ENCODE data around the gene COQ9.

Gene COQ9

DNA sequence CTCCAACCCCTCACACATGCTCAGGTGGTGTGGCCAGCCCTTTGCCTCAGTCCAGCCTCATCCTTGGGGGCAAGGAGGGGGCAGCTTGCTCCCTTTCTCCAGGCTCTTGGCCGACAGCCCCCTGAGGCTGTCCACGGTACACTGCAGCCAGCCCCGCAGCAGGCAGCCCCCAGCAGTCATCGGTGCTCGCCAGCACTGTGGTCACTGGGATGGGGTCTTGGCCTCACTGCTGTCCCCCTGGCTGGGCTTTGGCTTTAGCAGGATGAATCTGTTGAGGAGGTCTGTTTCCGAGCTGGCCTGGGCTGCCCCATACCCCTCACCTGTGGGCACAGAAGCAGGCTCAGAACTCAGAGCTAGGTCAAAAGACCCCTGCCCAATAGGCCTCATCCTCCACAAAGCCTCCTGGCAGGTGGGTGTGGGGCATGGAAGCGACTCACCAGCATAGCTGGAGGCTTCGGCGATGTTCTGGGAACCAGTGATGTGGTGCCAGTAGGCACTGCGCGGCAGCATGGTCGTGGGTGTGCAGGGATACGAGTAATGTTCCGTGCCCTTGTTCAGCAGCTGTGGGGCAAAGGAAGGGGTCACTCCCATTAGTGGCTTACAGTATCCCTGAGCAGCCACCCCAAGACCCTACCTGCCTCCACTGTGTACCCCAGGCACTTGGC is 26.0 kb downstream of the COQ9 start:
- peaks cover 52% of the 10 kb centered on the region for H3K36me3 ChIP-seq (ENCODE audit: control insufficient read depth, insufficient read depth, low read length)
- peak overlapping the region; percentile 22 for H3K9ac ChIP-seq (ENCODE audit: low read length)
- H3K4me1 ChIP-seq (ENCODE audit: control insufficient read depth, insufficient read depth, low read length): peaks cover 64% of the 10 kb centered on the region
- peaks cover under 1% of the 10 kb centered on the region; the same call in 1 of the 2 replicates for H3K27me3 ChIP-seq (ENCODE audit: control insufficient read depth, insufficient read depth, low read length)
- H3K4me3 ChIP-seq (ENCODE audit: low read depth, low read length): no peak overlapping the region
- no peaks in the 10 kb centered on the region for H3K9me3 ChIP-seq (ENCODE audit: control insufficient read depth, insufficient read depth, low read depth, low read length)
- no peak overlapping the region for H3K27ac ChIP-seq (ENCODE audit: low read depth, low read length)

DNA sequence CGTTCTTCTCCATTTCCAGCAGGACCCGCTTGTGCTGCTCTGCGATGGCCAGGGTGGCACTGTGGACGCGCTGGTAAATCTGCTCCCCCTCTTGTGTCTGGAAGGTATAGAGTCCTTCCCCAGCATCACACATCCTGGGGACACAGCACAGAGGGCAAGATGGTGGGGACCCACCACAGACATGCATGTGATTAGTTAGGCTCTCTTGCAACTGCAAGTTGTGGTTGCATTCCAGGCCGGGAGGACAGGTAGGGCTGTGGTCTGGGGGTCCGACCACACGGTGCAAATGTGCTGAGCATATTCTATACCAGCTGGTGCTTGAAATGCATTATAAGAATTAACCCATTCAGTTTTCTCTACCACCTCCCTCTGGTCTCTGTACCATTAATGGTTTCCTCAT is 26.6 kb downstream of the COQ9 start:
- Histone ChIP-seq H3K4me1 (ENCODE audit: control insufficient read depth, insufficient read depth, low read length) (peaks cover 65% of the 10 kb centered on the region), H3K27ac (ENCODE audit: low read depth, low read length) (no peak overlapping the region), H3K27me3 (ENCODE audit: control insufficient read depth, insufficient read depth, low read length) (peaks cover 6% of the 10 kb centered on the region), H3K36me3 (ENCODE audit: control insufficient read depth, insufficient read depth, low read length) (peaks cover 46% of the 10 kb centered on the region), H3K9ac (ENCODE audit: low read length) (no peak overlapping the region), H3K9me3 (ENCODE audit: control insufficient read depth, insufficient read depth, low read depth, low read length) (no peaks in the 10 kb centered on the region), H3K4me3 (ENCODE audit: low read depth, low read length) (no peak overlapping the region)

DNA sequence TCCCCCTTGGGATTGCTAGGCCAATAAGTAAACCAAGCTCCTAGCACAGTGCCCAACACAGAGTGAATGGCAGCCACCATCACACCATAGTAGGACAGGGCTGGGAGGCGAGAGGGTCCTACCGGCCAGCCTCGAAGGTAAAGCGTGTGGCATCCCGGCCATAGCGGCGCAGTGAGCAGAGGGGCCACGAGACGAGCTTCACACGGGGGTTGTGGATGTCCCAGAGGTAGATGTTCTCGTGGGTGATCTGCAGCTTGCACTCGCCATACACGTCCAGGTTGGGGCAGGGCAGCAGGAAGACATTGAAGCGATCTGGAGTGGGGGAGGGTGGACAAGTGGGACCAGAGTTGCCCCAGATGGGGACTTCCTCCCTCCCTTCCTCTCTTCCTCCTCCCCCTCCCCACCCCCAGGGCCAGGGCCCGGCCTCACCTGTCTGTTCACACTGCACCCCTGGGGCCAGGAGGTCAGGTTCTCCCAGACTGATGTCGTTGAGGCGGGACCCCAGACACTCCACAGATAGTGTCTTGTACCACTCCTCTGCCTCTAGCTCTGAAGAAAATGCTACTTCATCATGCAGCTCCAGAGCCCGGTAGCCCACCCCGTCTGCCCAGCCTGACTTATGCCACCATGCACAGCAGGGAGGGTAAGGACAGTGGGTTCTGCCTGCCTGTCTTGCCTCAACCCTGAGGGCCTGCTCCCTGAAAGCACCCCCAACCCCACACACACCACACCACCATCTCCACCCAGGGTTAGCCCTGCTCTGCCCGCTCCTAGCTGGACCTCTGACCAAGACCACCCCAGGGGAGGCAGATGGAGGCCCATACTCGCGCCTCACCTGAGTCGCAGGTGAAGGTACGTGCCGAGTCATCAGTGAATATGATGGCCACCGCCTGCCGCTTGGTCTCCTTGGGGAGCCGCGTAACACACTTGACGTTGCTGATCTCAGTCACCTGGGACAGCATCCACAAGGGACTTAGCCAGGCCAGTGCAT is 27.7 kb downstream of the COQ9 start:
- Histone ChIP-seq H3K4me1 (ENCODE audit: control insufficient read depth, insufficient read depth, low read length) (peaks cover 73% of the 10 kb centered on the region), H3K36me3 (ENCODE audit: control insufficient read depth, insufficient read depth, low read length) (peaks cover 35% of the 10 kb centered on the region), H3K27me3 (ENCODE audit: control insufficient read depth, insufficient read depth, low read length) (peaks cover 10% of the 10 kb centered on the region), H3K9me3 (ENCODE audit: control insufficient read depth, insufficient read depth, low read depth, low read length) (no peaks in the 10 kb centered on the region), H3K27ac (ENCODE audit: low read depth, low read length) (no peak overlapping the region), H3K4me3 (ENCODE audit: low read depth, low read length) (peak overlapping the region; percentile 39; the same call in 1 of the 2 replicates), H3K9ac (ENCODE audit: low read length) (no peak overlapping the region)

DNA sequence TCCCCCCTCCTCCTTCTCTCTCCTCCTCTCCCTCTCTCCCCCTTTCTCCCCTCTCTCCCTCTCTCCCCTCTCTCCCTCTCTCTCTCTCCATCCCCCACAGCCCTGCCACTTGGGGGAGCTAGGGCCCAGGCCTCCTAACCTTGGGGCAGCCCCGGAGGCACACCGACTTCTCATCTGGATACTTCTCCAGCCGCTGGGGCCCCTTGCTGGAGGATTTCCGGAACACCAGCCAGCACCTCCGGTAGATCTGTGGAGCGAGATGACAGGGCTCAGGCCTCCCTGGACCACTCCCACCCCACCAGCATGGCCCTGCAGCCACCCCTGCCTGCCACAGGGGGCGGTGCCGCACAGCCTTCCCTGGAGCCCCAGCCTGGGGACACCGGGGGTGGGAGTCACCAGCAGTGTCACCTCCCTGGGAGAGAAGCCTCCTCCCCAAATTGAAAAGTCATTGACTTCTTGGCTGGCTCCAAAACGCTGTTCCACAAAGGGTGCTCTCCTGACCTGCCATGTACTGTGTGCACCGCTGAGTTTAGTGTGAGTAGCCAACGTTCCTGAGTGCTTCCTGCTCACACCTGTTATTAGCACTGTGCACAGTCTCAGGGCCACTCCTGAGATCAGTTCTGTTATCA is 28.5 kb downstream of the COQ9 start:
- no peak overlapping the region for H3K9ac ChIP-seq (ENCODE audit: low read length)

DNA sequence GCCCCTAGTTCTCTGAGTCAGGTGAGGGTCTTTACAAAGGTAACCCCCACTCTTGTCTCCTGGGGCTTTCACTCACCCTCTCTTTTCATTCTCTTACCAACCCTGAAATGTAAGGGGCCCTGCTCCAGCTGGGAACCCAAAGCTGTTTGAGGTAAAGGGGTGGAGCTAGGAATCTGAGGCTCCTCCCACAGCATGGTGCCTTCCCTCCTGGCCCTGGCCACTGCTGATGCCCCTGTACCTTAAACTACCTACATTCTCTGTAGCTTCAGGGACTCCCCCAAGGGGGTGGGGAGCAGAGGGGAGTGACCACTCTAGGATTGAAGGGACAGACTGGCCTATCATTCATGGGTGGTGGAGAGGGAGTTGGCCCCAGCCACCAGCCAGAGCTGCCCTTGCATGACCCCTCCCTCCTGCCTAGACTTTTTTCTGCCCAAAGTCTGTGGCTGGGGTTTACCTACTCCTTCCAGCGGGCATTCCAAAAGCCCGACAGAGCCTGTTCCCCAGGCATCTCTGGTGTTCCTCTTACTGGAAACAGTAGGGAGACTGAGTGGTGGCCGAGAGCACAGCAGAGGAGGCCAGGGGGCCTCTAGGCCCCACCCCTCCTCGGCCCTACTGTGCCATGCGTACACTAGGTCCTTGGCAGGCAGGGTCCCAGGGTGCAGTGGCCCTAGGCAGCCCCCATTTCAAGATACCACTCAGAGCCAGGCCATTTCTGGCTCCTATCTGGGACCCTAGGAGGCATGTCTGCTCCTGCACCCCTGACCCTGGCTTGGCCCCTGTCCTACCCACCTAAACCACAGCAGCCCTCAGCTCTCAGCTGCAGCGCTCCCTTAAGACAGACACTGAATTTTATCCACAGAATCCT is 29.5 kb downstream of the COQ9 start:
- Histone ChIP-seq H3K9ac (ENCODE audit: low read length) (peak overlapping the region; percentile 21), H3K4me3 (ENCODE audit: low read depth, low read length) (peak overlapping the region; percentile 45; the same call in 1 of the 2 replicates)

More for the DNA sequence above, 28.5 kb downstream of the COQ9 start:
- Histone ChIP-seq H3K4me3 (ENCODE audit: low read depth, low read length) (peak overlapping the region; percentile 45), H3K27me3 (ENCODE audit: control insufficient read depth, insufficient read depth, low read length) (peaks cover 10% of the 10 kb centered on the region), H3K9me3 (ENCODE audit: control insufficient read depth, insufficient read depth, low read depth, low read length) (no peaks in the 10 kb centered on the region), H3K4me1 (ENCODE audit: control insufficient read depth, insufficient read depth, low read length) (peaks cover 75% of the 10 kb centered on the region), H3K27ac (ENCODE audit: low read depth, low read length) (no peak overlapping the region), H3K36me3 (ENCODE audit: control insufficient read depth, insufficient read depth, low read length) (peaks cover 27% of the 10 kb centered on the region)

DNA sequence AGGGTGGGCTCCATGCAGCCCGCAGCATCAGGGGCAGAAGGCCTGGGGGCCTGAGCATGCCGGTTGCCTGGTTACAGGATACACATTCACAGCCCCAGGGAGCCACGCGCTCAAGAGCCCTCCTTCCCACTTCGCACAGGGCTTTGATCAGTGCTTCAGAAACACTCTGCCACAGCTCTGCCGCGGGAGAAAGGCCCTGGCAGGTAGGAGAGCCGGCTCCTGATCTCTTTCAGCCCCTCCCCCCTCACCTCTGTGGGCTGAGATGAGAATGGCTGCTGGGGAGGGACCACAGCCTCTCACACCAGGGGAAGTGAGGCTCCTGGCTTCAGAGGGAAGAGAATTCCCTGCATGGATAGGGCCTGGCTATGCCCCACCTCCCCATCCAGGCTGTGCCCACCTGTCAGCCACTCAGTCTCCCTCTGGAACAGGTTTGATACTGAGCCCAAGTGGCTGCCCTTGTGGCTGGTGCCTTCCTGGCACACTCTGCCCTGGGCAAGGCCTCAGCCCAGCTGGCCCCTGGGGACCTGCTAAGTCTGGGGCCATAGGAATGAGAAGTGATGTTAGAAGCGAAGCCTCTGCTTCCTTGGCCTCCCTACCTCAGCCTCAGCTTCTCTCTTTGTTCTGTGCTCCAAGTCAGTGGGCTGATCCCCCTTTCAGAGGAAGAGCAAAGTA is 30.4 kb downstream of the COQ9 start:
- peak overlapping the region; percentile 30 for H3K9ac ChIP-seq (ENCODE audit: low read length)
- peaks cover 58% of the 10 kb centered on the region for H3K4me1 ChIP-seq (ENCODE audit: control insufficient read depth, insufficient read depth, low read length)
- peaks cover 10% of the 10 kb centered on the region for H3K27me3 ChIP-seq (ENCODE audit: control insufficient read depth, insufficient read depth, low read length)
- H3K9me3 ChIP-seq (ENCODE audit: control insufficient read depth, insufficient read depth, low read depth, low read length): no peaks in the 10 kb centered on the region
- H3K36me3 ChIP-seq (ENCODE audit: control insufficient read depth, insufficient read depth, low read length): peaks cover 21% of the 10 kb centered on the region
- no peak overlapping the region for H3K27ac ChIP-seq (ENCODE audit: low read depth, low read length)
- peak overlapping the region; percentile 18; the same call in 1 of the 2 replicates for H3K4me3 ChIP-seq (ENCODE audit: low read depth, low read length)

More for the DNA sequence above, 29.5 kb downstream of the COQ9 start:
- peaks cover 21% of the 10 kb centered on the region for H3K36me3 ChIP-seq (ENCODE audit: control insufficient read depth, insufficient read depth, low read length)
- no peaks in the 10 kb centered on the region for H3K9me3 ChIP-seq (ENCODE audit: control insufficient read depth, insufficient read depth, low read depth, low read length)
- peaks cover 67% of the 10 kb centered on the region for H3K4me1 ChIP-seq (ENCODE audit: control insufficient read depth, insufficient read depth, low read length)
- H3K27ac ChIP-seq (ENCODE audit: low read depth, low read length): no peak overlapping the region
- H3K27me3 ChIP-seq (ENCODE audit: control insufficient read depth, insufficient read depth, low read length): peaks cover 10% of the 10 kb centered on the region

DNA sequence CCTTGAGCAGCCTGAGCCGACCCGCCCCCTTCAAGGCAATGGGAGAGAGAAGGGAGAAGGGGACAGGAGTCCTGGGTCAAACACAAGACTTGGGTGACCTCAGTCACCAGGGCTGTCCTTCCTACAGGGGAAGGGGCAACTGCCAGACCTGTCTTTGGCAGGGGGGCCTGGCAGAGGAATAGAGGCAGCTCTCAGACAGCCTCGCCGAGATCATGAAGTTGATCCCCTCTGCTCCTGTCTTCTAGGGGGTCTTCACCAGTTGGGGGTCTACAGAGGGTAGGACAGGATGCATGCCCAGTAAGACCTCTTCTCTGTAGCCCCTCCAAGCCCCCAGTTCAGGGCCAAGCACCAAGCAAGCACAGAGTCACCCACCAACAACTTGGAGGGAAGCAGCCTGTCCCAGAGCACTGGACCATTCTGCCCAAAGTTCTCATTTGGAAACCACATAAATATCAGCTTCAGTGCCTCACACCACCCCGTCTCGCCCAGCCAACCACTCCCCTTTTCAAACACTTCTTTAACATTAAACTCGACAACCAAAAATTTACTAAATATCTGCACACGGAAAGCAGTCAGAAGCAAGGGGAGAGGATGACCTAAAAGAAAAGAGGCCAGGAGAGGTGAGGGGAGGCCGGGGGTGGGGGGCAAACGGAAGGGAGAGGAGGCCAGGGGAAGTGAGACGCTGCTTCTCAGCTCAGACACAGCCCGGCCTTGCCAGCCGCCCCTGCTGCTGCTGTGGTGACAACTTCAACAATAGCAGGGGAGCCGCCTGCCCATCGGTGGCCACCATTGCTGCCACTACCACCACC is 31.3 kb downstream of the COQ9 start:
- Histone ChIP-seq H3K9ac (ENCODE audit: low read length) (peak overlapping the region; percentile 41), H3K4me1 (ENCODE audit: control insufficient read depth, insufficient read depth, low read length) (peaks cover 51% of the 10 kb centered on the region), H3K9me3 (ENCODE audit: control insufficient read depth, insufficient read depth, low read depth, low read length) (no peaks in the 10 kb centered on the region), H3K4me3 (ENCODE audit: low read depth, low read length) (peak overlapping the region; percentile 60), H3K27ac (ENCODE audit: low read depth, low read length) (no peak overlapping the region), H3K27me3 (ENCODE audit: control insufficient read depth, insufficient read depth, low read length) (peaks cover 10% of the 10 kb centered on the region), H3K36me3 (ENCODE audit: control insufficient read depth, insufficient read depth, low read length) (peaks cover 12% of the 10 kb centered on the region)

DNA sequence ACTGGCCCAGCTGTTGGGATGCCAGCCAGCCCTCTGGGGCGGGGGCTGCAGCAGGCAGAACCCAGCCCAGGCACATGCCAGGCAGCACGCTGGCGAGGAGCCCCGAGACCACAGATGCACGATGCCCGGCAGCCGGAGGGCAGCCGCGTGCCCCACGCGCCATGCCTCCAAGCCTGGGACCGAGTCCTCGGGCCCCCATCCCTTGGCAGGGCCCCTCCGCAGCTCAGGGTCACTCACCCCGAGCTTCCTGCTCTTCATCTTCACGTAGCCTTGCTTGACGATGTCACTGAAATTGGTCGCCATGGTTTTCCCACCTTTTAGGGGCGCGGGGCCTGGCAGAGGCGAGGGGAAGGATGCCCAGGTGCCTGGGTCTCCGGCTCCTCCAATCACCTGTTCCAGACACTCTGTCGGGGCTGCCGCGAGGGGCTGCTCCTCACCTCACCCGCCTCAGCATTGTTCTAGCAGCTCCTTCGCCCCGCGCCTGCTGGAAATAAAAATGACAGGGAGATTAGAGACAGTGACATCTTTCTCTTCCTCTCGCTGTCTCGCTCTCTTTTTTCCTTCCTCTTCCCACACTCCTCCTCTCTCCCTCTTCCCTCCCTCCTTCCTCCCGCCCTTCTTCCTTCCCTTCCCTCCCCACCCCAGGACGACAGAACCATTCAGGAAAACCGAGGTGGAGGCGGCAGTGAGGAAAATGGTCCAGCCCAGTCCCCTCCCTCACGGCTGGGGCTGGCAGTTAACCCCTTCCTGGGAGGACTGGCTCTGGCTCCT is 32.1 kb downstream of the COQ9 start:
- Histone ChIP-seq H3K27ac (ENCODE audit: low read depth, low read length) (no peak overlapping the region; the same call in 1 of the 2 replicates), H3K9me3 (ENCODE audit: control insufficient read depth, insufficient read depth, low read depth, low read length) (no peaks in the 10 kb centered on the region), H3K27me3 (ENCODE audit: control insufficient read depth, insufficient read depth, low read length) (peaks cover 10% of the 10 kb centered on the region), H3K9ac (ENCODE audit: low read length) (peak overlapping the region; percentile 41), H3K36me3 (ENCODE audit: control insufficient read depth, insufficient read depth, low read length) (peaks cover 4% of the 10 kb centered on the region), H3K4me3 (ENCODE audit: low read depth, low read length) (peak overlapping the region; percentile 60), H3K4me1 (ENCODE audit: control insufficient read depth, insufficient read depth, low read length) (peaks cover 55% of the 10 kb centered on the region)
